Measurements from ENCODE around the gene DOCK10.
"Not testable (repeated sequence)": the region's sequence is repeated elsewhere in the genome, so short reads cannot be mapped to it uniquely, and the experiment has no call there.

Gene DOCK10

GRCh38 chr2:225041851-225042799 lies at the start of gene DOCK10:
Gene DOCK10 (minus strand): TSS chr2:225042468. CDS start chr2:225042374, 94 bp downstream.
- peak; percentile 37 for DNase-seq

GRCh38 chr2:225091336-225091735 lies 49.1 kb upstream of the DOCK10 start:
- no peak for DNase-seq

DNA sequence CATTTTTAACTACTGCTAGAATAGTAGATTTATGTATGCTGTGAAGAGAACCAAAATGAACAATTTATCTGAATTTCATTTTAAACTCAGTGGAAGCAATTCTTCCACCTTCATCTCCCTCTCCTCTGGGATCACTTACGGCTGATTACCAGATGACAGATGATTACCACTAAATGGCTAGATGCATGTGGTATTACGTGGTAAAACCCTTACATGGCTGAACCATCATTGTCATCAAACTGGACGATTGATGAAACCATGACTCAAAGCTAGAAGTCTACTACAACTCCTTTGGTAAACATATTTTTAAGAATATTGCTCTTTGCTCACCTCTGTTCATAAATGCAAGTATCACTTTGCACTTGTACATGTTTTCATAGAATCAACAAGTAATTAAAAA lies 48.5 kb upstream of the DOCK10 start:
- DNase-seq = no peak

GRCh38 chr2:225086915-225087314 lies 44.6 kb upstream of the DOCK10 start:
- DNase-seq = no peak

- no peak for DNase-seq
Observed at GRCh38 chr2:225086439-225086838, 44.2 kb upstream of the DOCK10 start.

DNA sequence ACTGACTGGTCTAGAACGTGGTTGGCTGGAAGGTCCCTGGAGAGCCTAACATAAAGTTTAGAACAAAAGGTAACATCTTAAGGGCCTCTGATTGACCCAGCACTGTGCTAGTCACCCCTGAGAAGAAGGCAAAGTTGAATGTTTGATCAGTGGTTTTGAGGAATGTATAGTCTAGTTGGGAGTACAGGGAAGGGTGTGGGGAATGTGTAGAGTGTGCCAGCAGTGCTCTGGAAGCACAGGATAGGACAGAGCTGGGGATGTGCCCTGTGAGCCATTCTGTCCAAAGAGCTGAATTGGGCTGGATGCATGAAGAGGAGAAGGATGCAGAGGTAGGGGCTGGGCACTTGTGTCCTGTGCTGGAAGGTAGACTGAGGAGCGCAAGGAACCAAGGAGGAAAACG lies 41.0 kb upstream of the DOCK10 start:
- no peak for DNase-seq

- no peak for DNase-seq
Observed at GRCh38 chr2:225076125-225076524, 33.9 kb upstream of the DOCK10 start.

DNA sequence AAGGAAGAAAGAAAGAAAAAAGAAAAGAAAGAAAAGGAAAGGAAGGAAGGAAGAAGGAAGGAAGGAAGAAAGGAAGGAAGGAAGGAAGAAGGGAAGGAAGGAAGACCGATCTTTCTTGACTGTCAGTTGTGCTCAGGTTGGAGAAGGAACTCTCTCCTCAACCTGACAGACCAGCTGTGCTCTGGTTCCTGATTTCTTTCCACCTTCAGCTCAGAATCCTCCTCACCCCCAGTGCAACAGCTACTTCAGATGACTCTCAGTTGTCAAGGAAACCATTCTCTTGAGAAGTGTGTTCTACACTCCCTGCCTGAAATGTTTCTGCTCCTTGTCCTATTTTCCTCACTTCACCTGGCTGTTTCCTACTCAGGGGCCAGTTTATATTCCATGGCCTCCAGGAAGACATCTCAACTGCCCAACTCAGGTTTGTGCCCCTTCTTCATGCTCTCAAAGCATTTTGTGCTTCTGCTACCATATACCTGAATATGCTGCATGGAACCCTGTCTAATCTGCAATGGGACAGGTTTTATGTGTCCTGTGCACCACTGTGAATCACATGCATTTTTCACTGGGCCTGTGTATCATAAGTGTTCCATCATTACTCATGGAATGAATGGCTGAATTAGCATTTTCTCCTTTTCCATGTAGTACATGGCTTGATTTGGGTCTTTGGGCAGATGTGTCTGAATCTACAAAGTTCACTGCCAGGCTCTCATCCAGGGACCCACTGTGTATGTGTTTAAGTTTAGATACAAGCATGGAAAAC lies 32.8 kb upstream of the DOCK10 start:
- no peak for DNase-seq

DNA sequence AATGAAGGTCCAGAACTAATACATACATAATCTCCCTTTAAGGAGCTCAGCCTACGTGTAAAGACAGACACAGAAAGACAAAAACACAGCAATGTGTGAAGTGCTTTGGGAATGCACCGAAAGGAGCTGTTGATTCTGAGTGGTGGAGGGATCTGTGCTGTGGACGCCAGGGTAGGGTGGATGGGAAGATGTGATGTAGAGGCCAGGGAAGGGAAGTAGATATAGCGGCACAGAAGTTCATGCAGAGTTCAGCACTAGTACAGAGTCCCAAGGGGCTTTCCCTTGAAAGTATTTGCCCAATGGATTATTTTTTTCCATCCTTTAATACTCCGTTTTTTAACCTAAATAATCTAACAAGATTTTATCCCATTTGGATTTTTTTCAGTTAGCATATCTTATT lies 32.1 kb upstream of the DOCK10 start:
- DNase-seq = no peak

DNA sequence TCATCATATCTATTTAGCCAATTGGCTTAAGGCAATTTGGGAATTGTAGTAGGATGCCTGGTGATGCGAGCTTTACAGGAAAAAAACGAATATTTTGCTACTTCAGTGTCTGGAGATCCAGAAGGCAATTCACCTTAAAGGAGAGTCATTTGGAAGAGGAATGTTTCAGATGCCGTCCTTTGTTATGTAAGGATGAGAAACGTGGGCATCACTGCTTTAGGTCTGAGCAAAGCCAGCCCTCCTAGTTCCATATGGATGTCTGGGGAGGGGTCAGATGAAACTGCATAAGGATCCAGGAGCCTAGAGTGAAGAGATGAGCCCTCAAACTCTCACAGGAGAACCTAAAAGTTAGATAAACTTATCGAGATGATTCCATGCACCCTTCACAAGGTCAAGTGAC lies 30.9 kb upstream of the DOCK10 start:
- DNase-seq = no peak

DNA sequence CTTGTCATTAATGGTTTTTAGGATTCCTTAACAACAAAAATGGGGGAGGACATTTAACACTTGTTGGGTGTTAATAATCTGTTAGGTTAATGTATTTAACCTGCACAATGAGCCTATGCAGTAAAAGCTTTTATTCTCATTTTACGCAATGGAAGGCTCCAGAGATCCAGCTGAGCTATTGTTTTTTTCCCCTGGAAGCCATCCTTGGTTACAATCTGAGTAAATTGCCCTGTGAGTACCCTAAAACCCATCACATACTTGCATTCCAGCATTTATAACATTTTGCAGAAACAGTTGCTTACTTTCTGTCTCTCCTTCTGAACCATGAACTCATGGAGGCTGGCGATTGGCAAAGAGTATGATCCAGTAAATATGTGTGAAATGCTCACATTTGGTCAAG lies 30.2 kb upstream of the DOCK10 start:
- no peak for DNase-seq

- no peak for DNase-seq
Observed at GRCh38 chr2:225070811-225071210, 28.5 kb upstream of the DOCK10 start.

- no peak for DNase-seq
Observed at GRCh38 chr2:225069966-225070365, 27.7 kb upstream of the DOCK10 start.

DNA sequence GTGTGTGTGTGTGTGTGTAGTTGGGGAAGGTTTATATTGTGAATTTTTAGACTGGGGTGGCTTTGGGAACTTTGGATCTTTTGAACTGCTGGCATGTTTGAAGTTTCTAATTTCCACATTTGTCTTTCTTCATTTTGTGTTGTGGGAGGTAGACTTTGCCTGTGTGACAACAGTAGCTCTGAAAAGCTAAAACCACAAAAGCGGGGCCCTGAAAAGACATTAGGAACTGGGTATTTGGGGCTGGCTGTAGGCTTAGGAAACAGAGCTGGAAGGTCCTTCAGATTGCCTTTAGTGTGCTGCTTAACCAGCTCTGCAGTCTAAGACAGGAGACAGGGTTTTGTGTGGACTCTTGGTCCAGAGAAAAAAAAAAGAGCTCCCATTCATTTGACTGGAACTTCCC lies 27.2 kb upstream of the DOCK10 start:
- no peak for DNase-seq

GRCh38 chr2:225065882-225066281 lies 23.6 kb upstream of the DOCK10 start:
- no peak for DNase-seq

DNA sequence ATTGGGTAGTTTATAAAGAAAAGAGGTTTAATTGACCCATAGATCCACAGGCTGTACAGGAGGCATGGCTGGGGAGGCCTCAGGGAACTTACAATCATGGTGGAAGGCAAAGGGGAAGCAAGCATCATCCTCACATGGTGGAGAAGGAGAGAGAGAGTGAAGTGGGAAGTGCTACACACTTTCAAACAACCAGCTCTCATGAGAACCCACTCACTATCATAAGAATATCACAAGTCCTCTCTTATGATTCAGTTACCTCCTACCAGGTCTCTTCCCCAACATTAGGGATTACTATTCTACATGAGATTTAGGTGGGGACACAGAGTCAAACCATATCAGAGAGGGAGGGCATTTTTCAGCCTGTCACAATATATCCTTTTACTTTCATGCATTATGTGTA lies 22.7 kb upstream of the DOCK10 start:
- DNase-seq = no peak

GRCh38 chr2:225064362-225064761 lies 22.1 kb upstream of the DOCK10 start:
- no peak for DNase-seq

GRCh38 chr2:225056330-225057073 lies 14.2 kb upstream of the DOCK10 start:
- DNase-seq = no peak

DNA sequence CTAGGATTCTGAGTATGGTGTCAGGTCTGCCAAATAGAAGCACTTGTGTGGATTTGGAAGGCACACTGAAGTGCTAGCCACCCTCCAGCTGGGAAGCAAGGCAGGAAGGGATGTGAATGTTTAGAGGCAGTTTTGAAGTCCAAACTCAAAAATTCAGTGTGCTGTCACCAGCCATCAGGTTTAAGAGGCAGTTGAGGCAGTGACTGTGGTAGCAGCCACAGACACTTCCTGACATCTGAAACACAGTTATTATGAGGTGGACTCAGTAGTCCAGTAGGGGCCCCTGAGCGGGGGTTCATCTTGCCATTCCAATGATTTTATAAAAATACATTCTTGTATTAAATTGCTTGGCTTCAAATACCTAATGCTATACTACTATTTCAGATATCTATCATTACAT lies 13.4 kb upstream of the DOCK10 start:
- DNase-seq = no peak

- no peak for DNase-seq
Observed at GRCh38 chr2:225052703-225053102, 10.4 kb upstream of the DOCK10 start.

- DNase-seq = not testable (repeated sequence)
Observed at GRCh38 chr2:225047502-225047901, 5.2 kb upstream of the DOCK10 start.

- no peak for DNase-seq
Observed at GRCh38 chr2:225042800-225043167, 516 bp upstream of the DOCK10 start.

DNA sequence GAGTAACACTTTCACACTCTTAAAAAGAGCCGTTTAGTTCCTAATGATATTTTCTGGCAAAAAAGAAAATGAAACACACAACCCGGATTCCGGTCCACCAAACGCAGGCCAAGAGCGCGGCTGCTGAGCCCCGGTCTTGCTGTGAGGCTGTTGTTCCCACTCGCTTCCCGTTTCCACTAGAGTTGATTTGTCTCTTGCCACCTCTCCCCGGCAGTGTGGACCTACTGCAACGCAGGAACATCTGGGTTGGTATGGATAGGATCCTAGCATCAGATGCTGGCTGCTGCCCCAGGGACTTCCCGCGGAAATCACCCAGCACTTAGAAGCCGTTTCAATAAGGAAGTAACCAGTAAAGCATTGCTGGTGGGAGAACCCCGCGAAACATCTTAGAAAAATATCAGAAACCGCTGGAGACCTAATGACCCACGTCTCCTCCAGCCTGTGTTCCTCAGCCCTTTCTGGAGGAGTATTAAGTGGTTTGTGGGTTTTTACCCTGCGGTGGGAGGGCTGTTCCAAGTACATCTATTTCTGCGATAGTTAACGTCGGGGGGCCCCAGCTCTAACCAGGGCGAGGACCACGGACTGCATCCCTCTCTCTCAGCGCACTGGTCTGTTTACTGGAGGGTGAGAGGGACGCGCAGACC lies 939 bp downstream of the DOCK10 start:
- peak; percentile 71 for DNase-seq
